Measurements from ENCODE around the gene PDIA5. TPM values are rescaled to one million over a fixed set of nuclear protein-coding genes. Genes with fewer than 3 reads are reported as not detected.
"Not testable (repeated sequence)": the region's sequence is repeated elsewhere in the genome, so short reads cannot be mapped to it uniquely, and the experiment has no call there.

The PDIA5 gene
- total and polyA plus RNA-seq, 3 donors from 2014 or later, result 49.6 to 76.8 (median 76.0) TPM

DNA sequence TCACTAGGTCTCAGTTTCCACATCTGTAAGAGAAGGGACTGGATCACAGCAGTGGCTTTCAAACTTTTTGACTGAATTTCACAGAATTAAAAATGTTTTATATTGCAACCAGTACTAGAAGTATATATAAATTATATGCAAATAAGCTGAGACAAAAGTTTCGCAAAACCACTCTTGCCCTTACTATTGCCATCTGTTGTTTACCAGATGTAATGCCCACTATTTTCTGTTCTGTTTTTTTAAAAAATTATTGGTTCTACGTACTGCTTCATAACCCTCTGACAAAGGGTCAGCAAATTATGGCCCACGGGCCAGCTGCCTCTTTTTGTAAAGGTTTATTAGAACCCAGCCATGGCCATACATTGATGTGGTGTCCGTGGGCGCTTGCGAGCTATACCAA is 44.8 kb downstream of the PDIA5 start:
- TF ChIP-seq POLR2A (IDR thresholded peaks at IDR 0.05), result no peak
- TF ChIP-seq, protein P1, sequence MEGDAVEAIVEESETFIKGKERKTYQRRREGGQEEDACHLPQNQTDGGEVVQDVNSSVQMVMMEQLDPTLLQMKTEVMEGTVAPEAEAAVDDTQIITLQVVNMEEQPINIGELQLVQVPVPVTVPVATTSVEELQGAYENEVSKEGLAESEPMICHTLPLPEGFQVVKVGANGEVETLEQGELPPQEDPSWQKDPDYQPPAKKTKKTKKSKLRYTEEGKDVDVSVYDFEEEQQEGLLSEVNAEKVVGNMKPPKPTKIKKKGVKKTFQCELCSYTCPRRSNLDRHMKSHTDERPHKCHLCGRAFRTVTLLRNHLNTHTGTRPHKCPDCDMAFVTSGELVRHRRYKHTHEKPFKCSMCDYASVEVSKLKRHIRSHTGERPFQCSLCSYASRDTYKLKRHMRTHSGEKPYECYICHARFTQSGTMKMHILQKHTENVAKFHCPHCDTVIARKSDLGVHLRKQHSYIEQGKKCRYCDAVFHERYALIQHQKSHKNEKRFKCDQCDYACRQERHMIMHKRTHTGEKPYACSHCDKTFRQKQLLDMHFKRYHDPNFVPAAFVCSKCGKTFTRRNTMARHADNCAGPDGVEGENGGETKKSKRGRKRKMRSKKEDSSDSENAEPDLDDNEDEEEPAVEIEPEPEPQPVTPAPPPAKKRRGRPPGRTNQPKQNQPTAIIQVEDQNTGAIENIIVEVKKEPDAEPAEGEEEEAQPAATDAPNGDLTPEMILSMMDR (IDR thresholded peaks at IDR 0.05), result no peak
- Histone ChIP-seq H3K27ac (no peak overlapping the region), H3K36me3 (ENCODE audit: low read depth, missing control alignments) (peaks cover 5% of the 10 kb centered on the region), H3K27me3 (no peaks in the 10 kb centered on the region), H3K4me1 (peaks cover 5% of the 10 kb centered on the region), H3K4me3 (no peak overlapping the region), H3K9me3 (no peaks in the 10 kb centered on the region)
- WGBS, 2 donors, result 89 to 91% methylated on average over 6 of the region's 6 CpGs
- DNase-seq, result no peak
- intact Hi-C loops (cut with DNase I; ENCODE audit: low total_unique reads), result no loop called here

DNA sequence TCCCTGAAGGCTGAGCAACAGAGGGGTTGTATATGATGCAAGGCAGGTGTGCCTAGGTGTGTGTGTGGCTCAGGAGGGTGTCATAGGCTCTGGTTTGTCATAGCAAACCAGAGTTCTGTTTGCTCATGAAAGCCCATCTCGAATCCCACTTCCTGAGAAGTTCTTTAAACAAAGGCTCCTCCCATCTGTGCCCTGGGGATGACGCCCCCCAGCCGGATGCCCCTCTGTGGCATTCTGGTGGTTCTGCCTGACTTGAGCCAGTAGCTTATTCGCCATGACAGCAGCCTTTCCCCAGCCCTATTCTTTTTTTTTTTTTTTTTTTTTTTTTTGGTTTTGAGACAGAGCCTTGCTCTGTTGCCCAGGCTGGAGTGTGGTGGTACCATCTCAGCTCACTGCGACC is 45.4 kb downstream of the PDIA5 start:
- intact Hi-C loops (cut with DNase I; ENCODE audit: low total_unique reads), result no loop called here
- H3K36me3 ChIP-seq (ENCODE audit: low read depth, missing control alignments), result peaks cover 4% of the 10 kb centered on the region
- no peak overlapping the region for H3K4me3 ChIP-seq
- H3K27ac ChIP-seq, result no peak overlapping the region
- 93 to 95% methylated on average over 5 of the region's 5 CpGs for WGBS, 2 donors
- no peak for DNase-seq
- no peaks in the 10 kb centered on the region for H3K27me3 ChIP-seq
- TF ChIP-seq POLR2A (IDR thresholded peaks at IDR 0.05), result no peak
- TF ChIP-seq, protein P1 (IDR thresholded peaks at IDR 0.05), result no peak
- H3K9me3 ChIP-seq, result no peaks in the 10 kb centered on the region
- peaks cover 5% of the 10 kb centered on the region for H3K4me1 ChIP-seq

DNA sequence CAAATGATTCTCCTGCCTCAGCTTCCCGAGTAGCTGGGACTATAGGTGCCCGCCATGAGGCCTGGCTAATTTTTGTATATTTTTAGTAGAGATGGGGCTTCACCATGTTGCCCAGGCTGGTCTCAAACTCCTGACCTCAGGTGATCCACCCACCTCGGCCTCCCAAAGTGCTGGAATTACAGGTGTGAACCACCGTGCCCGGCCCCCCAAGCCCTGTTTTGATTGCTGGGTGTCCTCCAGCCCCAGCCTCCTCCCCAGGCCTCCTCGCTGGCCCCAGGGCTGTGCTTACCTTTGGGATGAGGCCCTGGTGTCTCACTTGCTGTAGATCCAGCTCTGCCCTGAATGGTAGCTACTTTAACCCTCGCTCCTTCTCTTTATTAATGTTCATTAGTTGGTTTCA is 45.8 kb downstream of the PDIA5 start:
- intact Hi-C loops (cut with DNase I; ENCODE audit: low total_unique reads); H3K36me3 ChIP-seq (ENCODE audit: low read depth, missing control alignments); H3K27me3 ChIP-seq; DNase-seq; H3K27ac ChIP-seq; H3K9me3 ChIP-seq; H3K4me1 ChIP-seq; H3K4me3 ChIP-seq: not testable (repeated sequence)
- 86 to 98% methylated on average over 7 of the region's 7 CpGs for WGBS, 2 donors

DNA sequence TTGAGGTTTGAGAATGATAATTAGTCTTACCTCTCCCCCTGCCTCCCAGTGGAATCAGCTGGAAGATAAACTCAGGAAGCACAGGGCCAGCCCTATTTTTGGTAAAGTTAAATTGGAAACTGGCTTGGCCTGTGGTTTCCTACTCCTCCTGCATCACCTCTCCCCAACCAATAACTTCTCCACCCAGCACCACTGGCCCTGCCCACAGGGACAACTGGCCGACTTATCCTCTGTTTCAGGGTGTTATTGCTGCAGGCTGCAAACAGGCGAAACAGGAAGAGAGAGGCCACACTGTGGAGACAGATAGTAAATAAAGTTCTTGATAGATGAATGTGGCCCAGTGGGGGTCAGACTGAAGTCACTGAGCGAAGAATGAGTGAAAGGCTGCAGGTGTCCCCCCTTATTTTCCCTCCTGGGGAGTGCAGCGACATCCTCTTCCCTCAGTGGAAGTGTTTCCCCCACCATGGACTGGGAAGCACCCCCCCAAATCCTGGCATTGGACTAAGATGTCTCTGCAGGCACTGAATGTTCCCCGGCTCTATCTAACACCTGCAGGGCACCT is 47.1 kb downstream of the PDIA5 start:
- H3K27ac ChIP-seq, result peak overlapping the region in 1 of 2 donors; percentile 78
- TF ChIP-seq, protein P1 (IDR thresholded peaks at IDR 0.05), result no peak
- no peak for TF ChIP-seq POLR2A (IDR thresholded peaks at IDR 0.05)
- WGBS, 2 donors, result 49 to 65% methylated on average over 4 to 5 of the region's 5 CpGs
- no peaks in the 10 kb centered on the region for H3K36me3 ChIP-seq (ENCODE audit: low read depth, missing control alignments)
- intact Hi-C loops (cut with DNase I; ENCODE audit: low total_unique reads), result no loop called here
- H3K27me3 ChIP-seq, result no peaks in the 10 kb centered on the region
- H3K4me3 ChIP-seq, result no peak overlapping the region
- peaks cover 5% of the 10 kb centered on the region for H3K4me1 ChIP-seq
- no peaks in the 10 kb centered on the region for H3K9me3 ChIP-seq
- peak; percentile 49 for DNase-seq

DNA sequence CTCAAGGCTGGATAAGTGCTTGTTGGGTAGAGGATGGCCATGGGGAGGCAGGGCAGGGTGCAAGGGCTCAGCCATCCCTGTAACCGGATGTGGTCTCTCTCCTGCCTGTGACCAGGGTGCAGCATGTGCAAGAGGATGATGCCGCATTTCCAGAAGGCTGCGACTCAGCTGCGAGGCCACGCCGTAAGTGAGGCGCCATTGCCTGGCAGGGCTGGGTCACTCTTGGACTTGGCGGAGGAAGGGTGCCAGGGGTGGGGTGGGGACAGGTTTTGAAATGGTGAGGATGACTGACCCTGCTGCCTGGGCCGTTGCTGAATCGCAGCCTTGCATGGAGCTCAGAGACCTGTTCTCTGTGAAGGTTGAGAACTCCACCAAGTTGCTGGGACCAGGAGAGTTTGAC is 49.3 kb downstream of the PDIA5 start:
- Histone ChIP-seq H3K9me3 (no peaks in the 10 kb centered on the region), H3K27me3 (no peaks in the 10 kb centered on the region), H3K4me1 (peaks cover 5% of the 10 kb centered on the region), H3K36me3 (ENCODE audit: low read depth, missing control alignments) (no peaks in the 10 kb centered on the region), H3K27ac (no peak overlapping the region), H3K4me3 (no peak overlapping the region)
- intact Hi-C loops (cut with DNase I; ENCODE audit: low total_unique reads), result no loop called here
- WGBS, 2 donors, result 93 to 98% methylated on average over 3 to 10 of the region's 10 CpGs
- TF ChIP-seq, protein P1 (IDR thresholded peaks at IDR 0.05), result no peak
- DNase-seq, result no peak

Measured in testis (tissue), 3 donors.